HL-60 (cell line): ENCODE results near the gene DNASE1.

ENCODE experiments used
- CTCF ChIP-seq: IDR thresholded peaks from one replicate; pipeline ENCODE4 v1.5.1; 2011; ENCODE audit warnings: low read length, control low read depth, inconsistent platforms; ENCODE audit not compliant: insufficient read depth
- GABPA ChIP-seq: IDR thresholded peaks from 2 replicates; pipeline ENCODE4 v1.6.1; 2012; ENCODE audit warnings: low read depth
- POLR2AphosphoS5 ChIP-seq: IDR thresholded peaks from 2 replicates; pipeline ENCODE4 v1.6.1; 2012; ENCODE audit warnings: low read depth
- REST ChIP-seq: IDR thresholded peaks from 2 replicates; pipeline ENCODE4 v1.6.1; 2012; ENCODE audit warnings: low read depth; ENCODE audit not compliant: insufficient replicate concordance
- SPI1 ChIP-seq: IDR thresholded peaks from 2 replicates; pipeline ENCODE4 v1.6.1; 2012; ENCODE audit warnings: low read depth, mild to moderate bottlenecking, borderline replicate concordance

- TF ChIP-seq GABPA (no peak), REST (no peak), CTCF (no peak), POLR2AphosphoS5 (no peak), SPI1 (no peak)
Measured at GRCh38 chr16:3673676-3674377, 19.3 kb downstream of the DNASE1 start.
